Mucosa of stomach (tissue), 1 donor: ENCODE data around the gene GRID1.

ENCODE experiments used
- H3K27me3 ChIP-seq: one replicate; pipeline ENCODE4 v1.7.0; 2013; ENCODE audit warnings: mild to moderate bottlenecking, low read length; ENCODE audit not compliant: control insufficient read depth, insufficient read depth
- H3K36me3 ChIP-seq: one replicate; pipeline ENCODE4 v1.7.0; 2013; ENCODE audit warnings: low read length; ENCODE audit not compliant: control insufficient read depth, insufficient read depth
- H3K4me1 ChIP-seq: one replicate; pipeline ENCODE4 v1.7.0; 2013; ENCODE audit warnings: mild to moderate bottlenecking, low read length; ENCODE audit not compliant: control insufficient read depth, insufficient read depth
- H3K4me3 ChIP-seq: one replicate; pipeline ENCODE4 v1.7.0; 2013; ENCODE audit warnings: low read length
- H3K9ac ChIP-seq: one replicate; pipeline ENCODE4 v1.7.0; 2013; ENCODE audit warnings: mild to moderate bottlenecking, low read length, moderate library complexity
- H3K9me3 ChIP-seq: one replicate; pipeline ENCODE4 v1.7.0; 2013; ENCODE audit warnings: mild to moderate bottlenecking, low read length, moderate library complexity; ENCODE audit not compliant: control insufficient read depth
- donor health status: Pancreatic carcinoma.

Gene GRID1

DNA sequence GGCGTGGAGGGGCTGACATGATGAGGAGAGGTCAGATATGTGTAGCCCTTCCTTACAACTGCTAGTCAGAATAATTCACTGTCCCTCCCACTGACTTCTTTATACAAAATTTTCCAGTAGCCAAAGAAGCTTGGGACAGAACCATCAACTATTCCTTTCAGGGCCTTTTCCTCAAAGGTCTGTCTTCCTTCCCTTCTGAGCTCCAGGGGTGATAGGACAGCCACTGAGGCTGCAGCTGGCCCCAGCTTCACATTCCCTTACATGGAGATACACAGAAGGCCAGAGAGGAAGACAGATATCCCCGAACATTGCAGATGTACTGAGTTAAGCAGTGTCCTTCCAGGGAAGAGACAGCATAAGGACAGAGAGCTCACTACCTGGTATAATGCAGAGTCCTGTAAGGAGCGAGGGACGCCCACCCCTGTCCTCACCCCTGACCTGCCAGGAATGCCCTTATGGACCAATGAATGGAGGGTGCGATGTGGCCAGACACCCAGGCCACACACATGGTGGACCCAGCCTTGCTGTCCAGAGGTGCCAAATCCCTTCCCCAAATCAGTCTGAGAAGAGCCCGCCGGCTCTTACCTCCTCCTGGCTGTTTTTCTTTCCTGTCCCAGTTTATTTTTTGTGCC, 754.7 kb downstream of the GRID1 start:
- Histone ChIP-seq H3K9ac (no peak overlapping the region), H3K9me3 (no peaks in the 10 kb centered on the region)

DNA sequence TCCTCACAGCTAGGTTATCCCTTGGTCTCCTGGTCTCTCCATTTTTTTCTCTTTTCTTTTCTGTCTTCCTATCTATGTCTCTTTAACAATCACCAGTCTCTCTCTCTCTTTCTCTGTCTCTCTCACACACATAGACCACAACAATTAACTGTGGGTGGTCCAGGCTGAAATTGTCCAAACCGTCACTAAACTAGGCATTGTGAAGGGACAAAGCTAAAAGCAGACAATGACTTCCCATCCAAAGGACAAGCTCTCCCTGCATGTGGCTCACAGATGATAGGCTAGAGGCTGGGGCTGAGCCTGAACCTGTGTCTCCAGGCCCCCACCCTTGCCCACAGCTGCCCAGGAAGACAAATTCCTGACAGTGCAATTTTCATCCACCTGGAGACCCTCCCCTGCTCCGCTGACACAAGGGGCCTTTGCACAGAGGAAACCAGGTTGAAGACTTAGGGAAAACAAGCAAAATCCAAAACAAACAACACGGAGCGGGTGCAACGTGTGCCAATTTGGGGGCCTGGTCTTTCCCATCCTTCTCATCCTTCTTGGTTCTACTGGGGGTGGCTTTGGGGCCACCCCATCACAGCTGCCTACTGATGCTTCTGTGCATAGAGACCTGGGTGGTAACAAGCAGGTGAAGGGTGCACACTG, 755.4 kb downstream of the GRID1 start:
- H3K4me1 ChIP-seq: no peaks in the 10 kb centered on the region
- no peak overlapping the region for H3K9ac ChIP-seq
- no peak overlapping the region for H3K4me3 ChIP-seq
- no peaks in the 10 kb centered on the region for H3K27me3 ChIP-seq
- no peaks in the 10 kb centered on the region for H3K36me3 ChIP-seq
- no peaks in the 10 kb centered on the region for H3K9me3 ChIP-seq

More for the DNA sequence above, 754.7 kb downstream of the GRID1 start:
- H3K4me1 ChIP-seq: no peaks in the 10 kb centered on the region
- no peaks in the 10 kb centered on the region for H3K36me3 ChIP-seq
- H3K4me3 ChIP-seq: no peak overlapping the region
- no peaks in the 10 kb centered on the region for H3K27me3 ChIP-seq

DNA sequence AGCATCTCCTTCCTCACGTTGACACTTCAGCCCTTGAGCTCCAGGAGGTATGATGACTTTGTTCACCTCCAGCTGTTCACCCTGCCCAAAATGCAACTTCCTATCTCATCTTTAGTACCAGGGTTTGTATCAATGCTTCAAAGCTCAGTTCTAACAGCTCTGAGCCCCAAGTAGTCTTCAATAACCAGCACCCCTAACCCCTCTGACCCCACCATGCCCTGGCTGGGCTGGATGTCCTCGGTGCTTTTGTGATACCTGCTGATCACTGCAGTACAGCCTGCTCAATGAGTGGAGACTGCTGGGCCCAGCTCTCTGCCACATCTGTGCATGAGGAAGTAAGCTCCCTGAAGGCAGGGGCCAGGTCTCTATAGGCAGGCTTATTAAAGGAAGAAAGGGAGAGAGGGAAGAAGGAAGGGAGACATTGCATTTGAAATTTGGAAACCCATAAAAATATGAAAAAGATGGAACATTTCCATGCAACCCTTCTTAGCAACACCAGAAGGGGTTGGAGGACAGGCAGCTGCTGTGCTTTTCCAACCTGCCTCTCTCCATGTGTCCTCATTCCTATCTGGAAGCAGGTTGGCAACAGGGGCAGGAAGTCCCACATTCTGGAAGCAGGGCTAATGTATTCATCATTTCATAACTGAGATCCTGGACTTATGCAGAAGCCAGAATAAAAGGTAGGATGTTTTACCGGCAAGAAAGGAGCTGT, 756.1 kb downstream of the GRID1 start:
- H3K27me3 ChIP-seq: no peaks in the 10 kb centered on the region
- H3K9me3 ChIP-seq: no peaks in the 10 kb centered on the region
- H3K36me3 ChIP-seq: no peaks in the 10 kb centered on the region
- H3K4me3 ChIP-seq: no peak overlapping the region
- no peak overlapping the region for H3K9ac ChIP-seq
- H3K4me1 ChIP-seq: no peaks in the 10 kb centered on the region

GRCh38 chr10:85609509-85609908, 757.1 kb downstream of the GRID1 start:
- H3K9ac ChIP-seq: no peak overlapping the region
- H3K27me3 ChIP-seq: no peaks in the 10 kb centered on the region
- no peaks in the 10 kb centered on the region for H3K4me1 ChIP-seq
- H3K36me3 ChIP-seq: no peaks in the 10 kb centered on the region
- H3K4me3 ChIP-seq: no peak overlapping the region
- no peaks in the 10 kb centered on the region for H3K9me3 ChIP-seq

- H3K27me3 ChIP-seq: no peaks in the 10 kb centered on the region
- no peaks in the 10 kb centered on the region for H3K4me1 ChIP-seq
- no peaks in the 10 kb centered on the region for H3K36me3 ChIP-seq
- no peaks in the 10 kb centered on the region for H3K9me3 ChIP-seq
- no peak overlapping the region for H3K9ac ChIP-seq
- no peak overlapping the region for H3K4me3 ChIP-seq
Observed at GRCh38 chr10:85608706-85609105, 757.9 kb downstream of the GRID1 start.

- Histone ChIP-seq H3K27me3 (no peaks in the 10 kb centered on the region), H3K4me3 (no peak overlapping the region), H3K36me3 (no peaks in the 10 kb centered on the region), H3K9me3 (no peaks in the 10 kb centered on the region), H3K4me1 (no peaks in the 10 kb centered on the region), H3K9ac (no peak overlapping the region)
Observed at GRCh38 chr10:85607043-85607695, 759.4 kb downstream of the GRID1 start.

- no peaks in the 10 kb centered on the region for H3K4me1 ChIP-seq
- H3K36me3 ChIP-seq: no peaks in the 10 kb centered on the region
- H3K9me3 ChIP-seq: no peaks in the 10 kb centered on the region
- H3K9ac ChIP-seq: no peak overlapping the region
- no peaks in the 10 kb centered on the region for H3K27me3 ChIP-seq
- no peak overlapping the region for H3K4me3 ChIP-seq
Observed at GRCh38 chr10:85606401-85606800, 760.2 kb downstream of the GRID1 start.

DNA sequence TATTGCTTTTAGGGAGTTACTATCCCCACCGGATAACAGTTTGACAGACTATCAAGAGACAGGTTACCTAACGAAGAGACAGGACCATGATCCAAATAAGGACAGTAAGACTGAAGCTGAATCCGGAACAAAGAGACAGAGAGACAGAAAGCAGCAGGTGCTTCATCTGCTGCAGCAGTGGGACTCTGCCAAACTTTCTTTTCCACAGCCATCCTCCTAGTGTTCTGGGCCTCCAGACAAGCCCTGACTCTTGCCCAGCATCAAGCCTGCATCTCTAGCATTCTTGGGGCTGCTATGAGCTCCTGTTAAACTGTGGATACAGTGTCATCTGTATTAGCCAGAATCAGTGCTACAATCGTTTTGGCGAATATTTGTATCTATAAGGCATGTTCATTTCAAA, 761.7 kb downstream of the GRID1 start:
- no peak overlapping the region for H3K4me3 ChIP-seq
- H3K27me3 ChIP-seq: no peaks in the 10 kb centered on the region
- H3K9me3 ChIP-seq: no peaks in the 10 kb centered on the region
- no peaks in the 10 kb centered on the region for H3K4me1 ChIP-seq
- no peaks in the 10 kb centered on the region for H3K36me3 ChIP-seq
- no peak overlapping the region for H3K9ac ChIP-seq

DNA sequence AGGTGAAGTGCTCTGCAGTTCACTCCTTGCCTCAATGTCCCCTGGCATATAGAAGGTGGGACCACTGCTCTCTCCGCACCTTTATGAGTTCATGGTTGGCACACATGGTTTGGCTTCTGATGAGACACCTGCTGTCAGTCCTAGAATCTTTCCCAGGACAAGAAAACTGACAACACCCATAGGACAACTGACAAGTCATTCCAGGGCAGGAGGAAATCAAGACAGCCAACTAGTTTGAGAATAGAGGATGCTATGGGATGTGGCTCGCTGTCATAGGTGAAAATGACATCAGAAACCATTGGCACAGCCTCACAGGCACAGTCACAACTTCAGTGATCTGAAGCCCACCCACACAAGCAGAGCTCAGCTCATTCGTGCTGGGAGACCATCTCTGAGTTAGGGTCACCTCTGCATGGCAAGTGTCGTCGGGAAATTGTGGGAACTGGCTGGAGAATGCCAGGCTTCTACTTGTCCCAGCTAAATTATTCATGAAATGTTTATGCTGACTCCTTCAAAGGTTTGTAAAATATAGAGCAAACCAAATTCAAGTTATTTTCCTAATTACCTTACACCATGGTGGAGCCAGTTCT, 762.4 kb downstream of the GRID1 start:
- no peak overlapping the region for H3K9ac ChIP-seq
- no peaks in the 10 kb centered on the region for H3K9me3 ChIP-seq
- H3K4me3 ChIP-seq: no peak overlapping the region
- no peaks in the 10 kb centered on the region for H3K36me3 ChIP-seq
- no peaks in the 10 kb centered on the region for H3K27me3 ChIP-seq
- H3K4me1 ChIP-seq: no peaks in the 10 kb centered on the region

GRCh38 chr10:85603151-85603940, 763.2 kb downstream of the GRID1 start:
- H3K9me3 ChIP-seq: no peaks in the 10 kb centered on the region
- H3K4me1 ChIP-seq: no peaks in the 10 kb centered on the region
- no peak overlapping the region for H3K4me3 ChIP-seq
- H3K9ac ChIP-seq: no peak overlapping the region
- H3K36me3 ChIP-seq: no peaks in the 10 kb centered on the region
- no peaks in the 10 kb centered on the region for H3K27me3 ChIP-seq

- no peak overlapping the region for H3K4me3 ChIP-seq
- no peak overlapping the region for H3K9ac ChIP-seq
- no peaks in the 10 kb centered on the region for H3K4me1 ChIP-seq
- H3K9me3 ChIP-seq: no peaks in the 10 kb centered on the region
- no peaks in the 10 kb centered on the region for H3K36me3 ChIP-seq
- no peaks in the 10 kb centered on the region for H3K27me3 ChIP-seq
Observed at GRCh38 chr10:85602713-85603112, 763.9 kb downstream of the GRID1 start.
